Aortic smooth muscle cell (primary cell): ENCODE data around the gene PCDHGA7. TPM values are rescaled to one million over a fixed set of nuclear protein-coding genes. Genes with fewer than 3 reads are reported as not detected.

ENCODE experiments used
- total RNA-seq: library from RNA; depleted of rRNA; stranded (reverse); fragments of >200 nt; gene quantifications from 2 replicates; pipeline ENCODE4 v1.2.3, GENCODE V29; 2014

Gene PCDHGA7
- total RNA-seq, result 3.4 and 4.8 TPM in 2 replicates

GRCh38 chr5:141382469-141383294 is at the start of gene PCDHGA7:
Gene PCDHGA7, plus strand, starts transcription at chr5:141382742. Its CDS starts 158 bp downstream, at chr5:141382900.

GRCh38 chr5:141338538-141339306 is 43.8 kb upstream of the PCDHGA7 start, which contains the start of gene PCDHGA2:
Gene PCDHGA2, plus strand, starts transcription at chr5:141338760.

GRCh38 chr5:141343242-141343952 is 39.1 kb upstream of the PCDHGA7 start, which contains the start of gene PCDHGA3:
Gene PCDHGA3, plus strand, starts transcription at chr5:141343829. Its CDS starts 205 bp downstream, at chr5:141344034.

DNA sequence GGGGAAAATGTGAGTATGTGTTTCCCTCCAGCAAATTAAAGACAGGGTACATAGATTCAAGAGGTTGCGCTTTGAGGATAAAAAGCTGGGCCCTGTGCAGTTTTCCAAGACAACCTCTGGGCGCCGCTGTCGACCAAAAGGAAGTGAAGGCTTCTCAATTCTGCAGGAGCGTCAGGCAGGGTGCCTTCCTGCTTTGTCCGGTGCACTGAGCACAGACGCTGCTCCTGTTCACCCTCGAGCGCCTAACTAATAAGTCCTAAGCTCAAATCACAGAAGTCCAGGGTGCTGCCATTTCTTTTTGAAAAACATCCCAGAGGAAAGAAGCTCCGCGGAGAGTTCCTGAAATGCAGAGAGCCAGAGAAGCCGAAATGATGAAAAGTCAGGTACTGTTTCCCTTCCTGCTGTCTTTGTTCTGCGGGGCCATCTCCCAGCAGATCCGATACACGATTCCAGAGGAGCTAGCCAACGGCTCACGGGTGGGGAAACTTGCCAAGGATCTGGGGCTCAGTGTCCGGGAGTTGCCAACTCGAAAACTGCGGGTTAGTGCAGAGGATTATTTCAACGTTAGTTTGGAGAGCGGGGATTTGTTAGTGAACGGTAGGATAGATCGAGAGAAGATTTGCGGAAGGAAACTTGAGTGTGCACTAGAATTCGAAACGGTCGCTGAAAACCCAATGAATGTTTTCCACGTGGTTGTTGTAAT is 32.5 kb upstream of the PCDHGA7 start, which contains the start of gene PCDHGB1:
Gene PCDHGB1 (plus strand): TSS at position 183 of the 703 bp plus-strand sequence. CDS start 162 bp downstream, at position 345.

DNA sequence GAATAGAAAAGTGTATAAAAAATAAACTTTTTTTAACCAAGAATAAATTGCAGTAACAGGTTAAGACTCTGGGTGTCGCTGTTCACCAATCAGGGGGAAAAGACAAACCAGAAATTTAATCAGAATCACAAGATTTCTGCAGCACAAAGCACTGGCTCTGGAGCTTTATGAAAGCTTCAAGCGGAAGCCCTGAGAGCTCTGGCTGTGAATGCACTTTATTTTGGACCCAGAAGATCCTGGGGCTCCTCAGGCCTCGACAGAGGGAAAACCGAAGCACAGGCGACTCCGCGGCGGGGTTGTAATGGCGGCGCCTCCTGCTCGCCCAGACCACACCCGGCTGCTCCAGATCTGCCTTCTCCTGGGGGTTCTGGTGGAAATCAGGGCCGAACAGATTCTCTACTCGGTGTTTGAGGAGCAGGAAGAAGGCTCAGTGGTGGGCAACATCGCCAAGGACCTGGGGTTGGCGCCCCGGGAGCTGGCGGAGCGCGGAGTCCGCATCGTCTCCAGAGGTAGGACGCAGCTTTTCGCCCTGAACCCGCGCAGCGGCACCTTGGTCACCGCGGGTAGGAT is 27.6 kb upstream of the PCDHGA7 start, which contains the start of gene PCDHGA4:
Gene PCDHGA4 (plus strand): TSS at position 122 of the 570 bp plus-strand sequence. CDS start 87 bp downstream, at position 209.

DNA sequence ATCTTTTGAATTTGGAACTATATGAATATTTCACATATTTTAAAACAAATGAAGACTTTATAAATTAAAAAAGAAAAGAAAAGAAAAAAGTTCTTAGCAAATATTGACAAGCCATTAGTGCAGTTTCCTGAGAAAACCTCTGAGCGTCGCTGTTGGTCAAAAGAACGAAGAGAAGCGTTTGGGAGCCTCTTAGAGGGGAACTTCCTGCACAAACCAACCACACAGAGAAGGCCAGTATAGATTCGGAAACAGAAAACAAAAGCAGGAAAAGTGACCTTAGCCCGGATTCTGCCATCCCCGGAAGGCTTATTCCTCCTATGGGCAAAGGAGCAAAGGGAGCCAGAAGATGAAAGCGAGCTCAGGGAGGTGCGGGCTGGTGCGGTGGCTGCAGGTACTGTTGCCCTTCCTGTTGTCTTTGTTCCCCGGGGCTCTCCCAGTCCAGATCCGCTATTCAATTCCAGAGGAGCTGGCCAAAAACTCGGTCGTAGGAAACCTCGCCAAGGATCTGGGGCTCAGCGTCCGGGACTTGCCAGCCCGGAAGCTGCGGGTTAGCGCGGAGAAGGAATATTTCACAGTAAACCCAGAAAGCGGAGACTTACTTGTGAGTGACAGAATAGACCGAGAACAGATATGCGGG is 22.6 kb upstream of the PCDHGA7 start, which contains the start of gene PCDHGB2:
Gene PCDHGB2 (plus strand): TSS at position 205 of the 637 bp plus-strand sequence. CDS start 142 bp downstream, at position 347.

GRCh38 chr5:141363952-141364660 is 18.4 kb upstream of the PCDHGA7 start, which contains the start of gene PCDHGA5:
Gene PCDHGA5, plus strand, starts transcription at chr5:141364162. Its CDS starts 169 bp downstream, at chr5:141364331.

DNA sequence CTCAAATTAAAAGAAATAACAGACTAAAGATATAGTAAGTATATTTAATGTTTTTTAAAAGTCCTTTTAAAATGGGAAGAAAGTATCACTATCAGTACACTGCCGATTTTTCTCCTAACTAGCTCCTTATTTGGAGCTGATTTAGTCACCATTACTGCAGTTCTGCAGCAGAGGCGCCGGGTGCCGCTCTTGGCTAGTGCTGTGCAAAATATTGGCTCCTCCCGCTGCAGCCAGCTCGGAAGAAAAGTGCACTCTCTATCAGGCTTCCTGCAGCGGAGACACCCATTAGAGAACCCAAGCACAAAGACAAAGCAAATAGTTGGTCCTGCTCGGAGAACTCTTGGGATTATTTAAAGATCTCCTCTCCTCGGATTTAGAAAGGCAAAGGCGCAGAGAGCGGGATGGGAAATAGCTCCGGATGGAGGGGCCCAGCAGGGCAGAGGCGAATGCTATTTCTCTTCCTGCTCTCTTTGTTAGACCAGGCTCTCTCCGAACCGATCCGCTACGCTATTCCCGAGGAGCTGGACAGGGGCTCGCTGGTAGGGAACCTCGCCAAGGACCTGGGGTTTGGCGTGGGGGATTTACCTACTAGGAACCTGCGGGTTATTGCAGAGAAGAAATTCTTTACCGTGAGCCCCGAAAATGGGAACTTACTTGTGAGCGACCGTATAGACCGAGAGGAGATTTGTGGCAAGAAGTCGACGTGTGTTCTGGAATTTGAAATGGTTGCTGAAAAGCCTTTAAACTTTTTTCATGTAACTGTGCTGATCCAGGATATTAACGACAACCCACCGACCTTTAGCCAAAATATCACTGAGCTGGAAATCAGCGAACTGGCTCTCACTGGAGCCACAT is 12.3 kb upstream of the PCDHGA7 start, which contains the start of gene PCDHGB3:
Gene PCDHGB3 (plus strand): TSS at position 249 of the 855 bp plus-strand sequence. CDS start 153 bp downstream, at position 402.

DNA sequence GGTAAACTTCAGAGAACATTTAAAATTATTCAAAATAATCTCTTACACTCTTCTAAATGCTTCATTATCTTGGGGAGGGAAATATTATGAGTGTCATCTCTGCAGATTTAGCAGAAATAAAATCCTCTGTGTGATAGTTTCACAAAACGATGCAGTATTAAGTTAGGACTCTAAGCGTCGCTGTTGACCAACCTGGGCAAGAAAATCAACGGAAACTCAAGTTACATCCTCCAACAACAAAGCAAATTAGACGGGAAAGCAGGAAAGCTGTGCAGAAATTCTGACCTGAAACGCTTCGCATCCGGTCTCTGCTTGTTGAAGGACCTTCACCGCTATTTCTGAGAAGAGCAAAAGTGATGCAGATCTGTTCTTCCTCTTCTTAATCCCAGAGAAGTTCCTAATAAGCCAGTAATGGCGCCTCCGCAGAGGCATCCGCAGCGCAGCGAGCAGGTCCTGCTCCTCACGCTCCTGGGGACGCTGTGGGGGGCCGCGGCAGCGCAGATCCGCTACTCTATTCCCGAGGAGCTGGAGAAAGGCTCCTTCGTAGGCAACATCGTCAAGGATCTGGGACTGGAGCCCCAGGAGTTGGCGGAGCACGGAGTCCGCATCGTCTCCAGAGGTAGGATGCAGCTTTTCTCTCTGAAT is 8.7 kb upstream of the PCDHGA7 start, which contains the start of gene PCDHGA6:
Gene PCDHGA6 (plus strand): TSS at position 219 of the 645 bp plus-strand sequence. CDS start 193 bp downstream, at position 412.

DNA sequence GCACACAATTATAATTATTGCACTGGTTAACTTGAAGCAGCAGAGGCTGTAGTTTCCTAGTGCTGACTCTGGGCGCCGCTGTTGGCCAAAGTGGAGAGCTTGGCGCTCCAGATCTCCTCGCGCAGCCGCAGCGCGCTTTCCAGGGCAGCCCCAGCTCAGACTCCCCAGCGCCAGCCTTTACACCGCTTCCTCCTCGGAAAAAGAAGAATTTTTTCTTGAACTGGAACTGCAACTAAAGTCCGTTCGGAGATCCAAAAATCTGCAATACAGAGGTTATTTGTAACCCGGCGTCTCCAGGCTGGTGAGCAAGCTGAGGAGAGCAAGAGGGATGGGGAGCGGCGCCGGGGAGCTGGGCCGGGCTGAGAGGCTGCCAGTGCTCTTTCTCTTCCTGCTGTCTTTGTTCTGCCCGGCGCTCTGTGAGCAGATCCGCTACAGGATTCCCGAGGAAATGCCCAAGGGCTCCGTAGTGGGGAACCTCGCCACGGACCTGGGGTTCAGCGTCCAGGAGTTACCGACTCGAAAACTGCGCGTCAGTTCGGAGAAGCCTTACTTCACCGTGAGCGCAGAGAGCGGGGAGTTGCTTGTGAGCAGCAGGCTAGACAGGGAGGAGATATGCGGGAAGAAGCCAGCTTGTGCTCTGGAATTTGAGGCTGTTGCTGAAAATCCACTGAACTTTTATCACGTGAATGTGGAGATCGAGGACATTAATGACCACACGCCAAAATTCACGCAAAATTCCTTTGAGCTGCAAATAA is 5.2 kb downstream of the PCDHGA7 start, which contains the start of gene PCDHGB4:
Gene PCDHGB4 (plus strand): TSS at position 142 of the 755 bp plus-strand sequence. CDS start 187 bp downstream, at position 329.

GRCh38 chr5:141392429-141393198 is 10.1 kb downstream of the PCDHGA7 start, which contains the start of gene PCDHGA8:
Gene PCDHGA8, plus strand, starts transcription at chr5:141392633. Its CDS starts 181 bp downstream, at chr5:141392814.

DNA sequence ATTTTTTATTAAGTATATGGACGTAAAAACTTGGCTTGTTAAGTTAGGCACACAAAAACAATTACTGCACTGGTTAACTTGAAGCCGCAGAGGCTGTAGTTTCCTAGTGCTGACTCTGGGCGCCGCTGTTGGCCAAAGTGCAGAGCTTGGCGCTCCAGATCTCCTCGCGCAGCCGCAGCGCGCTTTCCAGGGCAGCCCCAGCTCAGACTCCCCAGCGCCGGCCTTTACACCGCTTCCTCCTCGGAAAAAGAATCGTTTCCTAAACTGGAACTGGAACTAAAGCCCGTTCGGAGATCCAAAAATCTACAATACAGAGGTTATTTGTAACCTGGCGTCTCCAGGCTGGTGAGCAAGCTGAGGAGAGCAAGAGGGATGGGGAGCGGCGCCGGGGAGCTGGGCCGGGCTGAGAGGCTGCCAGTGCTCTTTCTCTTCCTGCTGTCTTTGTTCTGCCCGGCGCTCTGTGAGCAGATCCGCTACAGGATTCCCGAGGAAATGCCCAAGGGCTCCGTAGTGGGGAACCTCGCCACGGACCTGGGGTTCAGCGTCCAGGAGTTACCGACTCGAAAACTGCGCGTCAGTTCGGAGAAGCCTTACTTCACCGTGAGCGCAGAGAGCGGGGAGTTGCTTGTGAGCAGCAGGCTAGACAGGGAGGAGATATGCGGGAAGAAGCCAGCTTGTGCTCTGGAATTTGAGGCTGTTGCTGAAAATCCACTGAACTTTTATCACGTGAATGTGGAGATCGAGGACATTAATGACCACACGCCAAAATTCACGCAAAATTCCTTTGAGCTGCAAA is 15.4 kb downstream of the PCDHGA7 start, which contains the start of gene PCDHGB5:
Gene PCDHGB5 (plus strand): TSS at position 192 of the 796 bp plus-strand sequence. CDS start 181 bp downstream, at position 373.

DNA sequence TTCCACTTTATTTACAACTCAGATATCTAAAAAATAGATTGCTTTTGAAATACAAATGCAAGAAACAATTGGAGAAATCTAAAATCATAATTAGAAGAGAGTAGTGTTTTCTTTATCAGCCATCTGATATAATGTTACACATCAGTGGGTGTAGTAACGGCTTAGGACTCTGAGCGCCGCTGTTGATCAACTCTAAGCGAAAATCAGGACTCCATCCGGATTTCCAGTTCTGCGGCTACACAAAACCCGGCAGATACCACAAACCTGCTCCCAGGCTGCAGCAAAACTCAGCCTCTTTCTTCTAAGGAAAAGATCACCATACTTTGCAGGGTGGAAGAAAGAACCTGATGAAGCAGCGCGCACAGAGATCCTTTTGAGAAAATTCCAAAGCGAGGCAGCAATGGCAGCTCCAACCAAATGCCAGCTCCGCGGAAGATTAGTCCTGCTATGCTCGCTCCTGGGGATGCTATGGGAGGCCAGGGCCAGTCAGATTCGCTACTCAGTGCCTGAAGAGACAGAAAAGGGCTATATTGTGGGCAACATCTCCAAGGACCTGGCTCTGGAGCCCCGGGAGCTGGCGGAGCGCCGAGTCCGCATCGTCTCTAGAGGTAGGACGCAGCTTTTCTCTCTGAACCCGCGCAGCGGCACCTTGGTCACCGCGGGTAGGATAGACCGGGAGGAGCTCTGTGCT is 20.2 kb downstream of the PCDHGA7 start, which contains the start of gene PCDHGA9:
Gene PCDHGA9 (plus strand): TSS at position 226 of the 691 bp plus-strand sequence. CDS start 175 bp downstream, at position 401.

GRCh38 chr5:141407790-141408505 is 25.4 kb downstream of the PCDHGA7 start, which contains the start of gene PCDHGB6:
Gene PCDHGB6, plus strand, starts transcription at chr5:141408021. Its CDS starts 182 bp downstream, at chr5:141408203.

